Fibroblast of lung (primary cell): ENCODE data around the gene XPNPEP1. TPM values are rescaled to one million over a fixed set of nuclear protein-coding genes. Genes with fewer than 3 reads are reported as not detected.

Source experiments
- DNase-seq, 2 donors: peaks; one replicate each; pipeline versions ENCODE4 v3.0.0 to v3.0.0-alpha.2; 2010; ENCODE audit warnings: low read depth in 2 of 2
- H2AFZ ChIP-seq: 2 replicates; pipeline ENCODE4 v1.5.1; 2012; ENCODE audit warnings: low read length, control low read depth, inconsistent platforms
- H3K27ac ChIP-seq: 2 replicates; pipeline ENCODE4 v1.5.1; 2011; ENCODE audit warnings: low read length, control low read depth; ENCODE audit not compliant: insufficient read depth
- H3K27me3 ChIP-seq: 2 replicates; pipeline ENCODE4 v1.5.1; 2011; ENCODE audit warnings: mild to moderate bottlenecking, low read length; ENCODE audit not compliant: control insufficient read depth, insufficient read depth
- H3K36me3 ChIP-seq: 2 replicates; pipeline ENCODE4 v1.5.1; 2011; ENCODE audit warnings: low read length; ENCODE audit not compliant: control insufficient read depth, insufficient read depth
- H3K4me1 ChIP-seq: 2 replicates; pipeline ENCODE4 v1.5.1; 2011; ENCODE audit warnings: low read length; ENCODE audit not compliant: control insufficient read depth, insufficient read depth; ENCODE audit errors: extremely low read depth
- H3K4me2 ChIP-seq: 2 replicates; pipeline ENCODE4 v1.5.1; 2011; ENCODE audit warnings: low read length, control low read depth; ENCODE audit not compliant: insufficient read depth; ENCODE audit errors: extremely low read depth
- H3K4me3 ChIP-seq, 4 experiments: fragments of 200-600 bp in 1 of 4; sonication (generic) in 1 of 4; replicated peaks in 1 of 4; 2 replicates each; pipeline ENCODE4 v1.5.1; 2011 to 2016; ENCODE audit warnings: low read length in 4 of 4, low read depth in 3 of 4, mild to moderate bottlenecking in 3 of 4, control low read depth in 2 of 4, inconsistent platforms in 1 of 4, mixed read lengths in 1 of 4; ENCODE audit not compliant: insufficient read depth in 1 of 4; ENCODE audit errors: control extremely low read depth in 1 of 4
- H3K79me2 ChIP-seq: 2 replicates; pipeline ENCODE4 v1.5.1; 2012; ENCODE audit warnings: mild to moderate bottlenecking, low read length, inconsistent platforms; ENCODE audit not compliant: control insufficient read depth, insufficient read depth
- H3K9ac ChIP-seq: 2 replicates; pipeline ENCODE4 v1.5.1; 2011; ENCODE audit warnings: mild to moderate bottlenecking, low read length, control low read depth; ENCODE audit not compliant: insufficient read depth
- H3K9me3 ChIP-seq: 2 replicates; pipeline ENCODE4 v1.5.1; 2012; ENCODE audit warnings: low read depth, low read length; ENCODE audit not compliant: control insufficient read depth, insufficient read depth
- H4K20me1 ChIP-seq: 2 replicates; pipeline ENCODE4 v1.5.1; 2011; ENCODE audit warnings: low read length; ENCODE audit not compliant: control insufficient read depth, insufficient read depth; ENCODE audit errors: extremely low read depth
- CTCF ChIP-seq, 2 donors: IDR thresholded peaks in 1 of 2; conservative IDR thresholded peaks in 1 of 2; 1 replicate in 1 of 2; 2 replicates in 1 of 2; pipeline ENCODE4 v1.5.1; 2011 to 2012; ENCODE audit warnings: low read length in 2 of 2, control low read depth in 1 of 2, inconsistent platforms in 1 of 2, low read depth in 1 of 2, mild to moderate bottlenecking in 1 of 2
- EZH2 ChIP-seq: IDR thresholded peaks from 2 replicates; pipeline ENCODE4 v1.5.1; 2012; ENCODE audit warnings: low read length, control low read depth, mild to moderate bottlenecking; ENCODE audit errors: missing control alignments
- polyA plus RNA-seq, 2 donors: library from polyadenylated mRNA; depleted of rRNA in 1 of 2; stranded (reverse) in 1 of 2; unstranded in 1 of 2; fragments of >200 nt; gene quantifications; 2 replicates each; pipeline ENCODE4 v1.2.1, GENCODE V29; 2011 to 2012; ENCODE audit warnings: missing spikeins in 1 of 2
- total RNA-seq: library from RNA; depleted of rRNA; stranded (reverse); fragments of >200 nt; gene quantifications from 2 replicates; pipeline ENCODE4 v1.2.1, GENCODE V29; 2014

Gene XPNPEP1
- total and polyA plus RNA-seq, 2 donors (not counting 1 experiment from before 2014, with no cell fraction given), result 86.5 to 119 TPM

- Histone ChIP-seq H3K9me3 (no peaks in the 10 kb centered on the region), H4K20me1 (no peaks in the 10 kb centered on the region), H3K36me3 (no peaks in the 10 kb centered on the region), H3K27ac (no peak overlapping the region), H3K4me2 (no peak overlapping the region), H3K79me2 (no peaks in the 10 kb centered on the region), H3K27me3 (no peaks in the 10 kb centered on the region), H3K9ac (no peak overlapping the region), H2AFZ (no peak overlapping the region), H3K4me3 (no peak overlapping the region), H3K4me1 (no peaks in the 10 kb centered on the region)
- no peak for DNase-seq
- TF ChIP-seq EZH2, result no peak
- no peak for TF ChIP-seq CTCF (conservative IDR thresholded peaks at IDR 0.05 in 1 of 2, IDR thresholded peaks at IDR 0.05 in 1 of 2; ENCODE audit: low read depth in 1 of 2, low read length in 2 of 2)
Measured at GRCh38 chr10:109947111-109947920, 24.0 kb upstream of the XPNPEP1 start.

- H3K9me3 ChIP-seq, result no peaks in the 10 kb centered on the region
- H3K36me3 ChIP-seq, result no peaks in the 10 kb centered on the region
- no peak overlapping the region for H2AFZ ChIP-seq
- no peak for DNase-seq
- TF ChIP-seq EZH2 (no peak), CTCF (conservative IDR thresholded peaks at IDR 0.05 in 1 of 2, IDR thresholded peaks at IDR 0.05 in 1 of 2; ENCODE audit: low read depth in 1 of 2, low read length in 2 of 2) (no peak)
- no peaks in the 10 kb centered on the region for H3K27me3 ChIP-seq
- no peaks in the 10 kb centered on the region for H4K20me1 ChIP-seq
- H3K4me2 ChIP-seq, result no peak overlapping the region
- H3K27ac ChIP-seq, result no peak overlapping the region
- no peak overlapping the region for H3K9ac ChIP-seq
- H3K4me1 ChIP-seq, result no peaks in the 10 kb centered on the region
- H3K4me3 ChIP-seq, result no peak overlapping the region
- H3K79me2 ChIP-seq, result no peaks in the 10 kb centered on the region
Measured at GRCh38 chr10:109946680-109947079, 23.4 kb upstream of the XPNPEP1 start.

GRCh38 chr10:109945473-109946177 is 22.3 kb upstream of the XPNPEP1 start:
- Histone ChIP-seq H3K27ac (no peak overlapping the region), H3K4me1 (no peaks in the 10 kb centered on the region), H3K27me3 (no peaks in the 10 kb centered on the region), H3K4me2 (no peak overlapping the region), H4K20me1 (no peaks in the 10 kb centered on the region), H3K4me3 (no peak overlapping the region), H2AFZ (no peak overlapping the region), H3K9me3 (no peaks in the 10 kb centered on the region), H3K79me2 (no peaks in the 10 kb centered on the region), H3K36me3 (no peaks in the 10 kb centered on the region), H3K9ac (no peak overlapping the region)
- TF ChIP-seq CTCF (conservative IDR thresholded peaks at IDR 0.05 in 1 of 2, IDR thresholded peaks at IDR 0.05 in 1 of 2; ENCODE audit: low read depth in 1 of 2, low read length in 2 of 2), result no peak
- no peak for TF ChIP-seq EZH2
- no peak for DNase-seq
